ENCODE data around the gene TDRD7.

TDRD7 gene

DNA sequence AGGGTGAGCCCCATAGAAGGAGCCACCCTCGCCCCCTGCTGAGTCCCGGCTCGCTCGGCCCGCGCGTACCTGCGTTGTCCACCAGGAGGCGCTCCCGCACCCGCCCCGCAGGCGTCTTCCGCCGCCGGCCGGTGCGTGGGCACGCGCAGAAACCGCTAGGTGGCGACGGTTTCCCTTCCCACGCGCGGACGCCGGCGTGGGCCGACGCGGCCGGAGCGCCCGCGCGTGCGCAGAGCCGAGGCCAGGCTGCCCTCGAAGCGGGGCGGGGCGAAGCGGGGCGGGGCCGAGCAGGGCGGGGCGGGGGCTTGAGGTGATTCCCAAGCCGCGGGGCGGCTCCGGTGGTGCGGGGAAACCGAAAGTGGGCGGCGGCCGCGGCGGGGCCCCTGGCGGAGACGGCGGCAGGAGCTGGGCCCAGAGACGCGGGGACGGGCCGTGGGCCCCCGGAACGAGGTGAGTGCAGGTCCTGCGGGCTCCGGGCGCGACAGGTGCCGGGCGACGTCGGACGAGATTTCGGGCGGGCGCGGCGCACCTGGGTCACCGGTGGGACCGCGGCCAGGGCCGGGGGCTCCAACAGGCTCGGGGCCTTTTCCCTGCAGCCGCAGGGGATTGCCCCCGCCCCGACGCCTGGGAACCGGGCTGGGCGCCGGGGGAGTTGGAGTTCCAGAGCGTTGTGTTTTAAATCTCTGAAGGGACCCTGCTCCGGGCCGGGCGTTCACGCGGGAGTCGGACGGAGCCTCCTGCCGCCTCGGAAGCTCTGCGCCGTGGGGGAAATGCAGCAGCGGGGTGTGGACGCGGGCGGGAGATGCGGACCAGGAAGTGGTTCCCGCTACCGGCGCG lies at the start of gene TDRD7:
TSS of gene TDRD7 (plus strand) at position 308 of the 837 bp plus-strand sequence. CDS start 16,370 bp downstream, outside the sequence.
- FAIRE-seq = no peak

DNA sequence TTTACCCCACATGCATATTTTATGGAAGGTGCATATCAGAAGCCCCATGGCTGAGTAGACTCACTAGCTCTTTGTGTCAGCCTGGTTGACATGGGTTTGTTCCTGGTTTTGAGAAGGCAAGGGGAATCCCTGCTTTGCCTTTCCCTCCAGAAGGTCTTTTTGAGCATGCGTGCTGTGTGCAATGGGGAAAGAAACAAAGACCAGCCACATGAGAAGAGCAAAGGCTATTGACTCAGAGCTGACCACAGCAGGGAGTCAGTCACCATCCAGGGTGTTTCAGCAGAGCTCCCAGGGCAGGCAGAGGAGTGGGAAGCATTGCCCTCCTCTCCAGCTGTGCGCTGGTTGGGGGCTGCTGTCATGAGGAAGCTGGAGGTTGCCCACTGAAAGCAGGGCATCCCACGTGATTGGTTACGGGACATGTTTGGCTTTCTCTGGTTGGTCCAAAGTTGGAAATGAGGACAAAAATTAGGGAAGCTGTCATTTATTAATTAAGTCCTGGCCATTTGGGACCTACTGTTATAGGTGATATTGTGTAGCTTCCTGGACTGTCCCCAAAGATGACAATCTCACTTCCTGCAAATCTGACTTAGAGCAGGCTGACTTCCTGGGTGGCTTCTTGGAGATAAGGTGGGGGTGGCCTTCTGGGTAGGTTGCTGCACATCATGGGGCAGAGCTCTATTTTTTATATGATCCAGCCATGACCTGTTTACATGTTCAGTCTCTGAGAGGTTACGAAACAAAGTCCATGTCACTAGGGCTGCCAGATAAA lies 48.9 kb upstream of the TDRD7 start:
- FAIRE-seq = no peak

DNA sequence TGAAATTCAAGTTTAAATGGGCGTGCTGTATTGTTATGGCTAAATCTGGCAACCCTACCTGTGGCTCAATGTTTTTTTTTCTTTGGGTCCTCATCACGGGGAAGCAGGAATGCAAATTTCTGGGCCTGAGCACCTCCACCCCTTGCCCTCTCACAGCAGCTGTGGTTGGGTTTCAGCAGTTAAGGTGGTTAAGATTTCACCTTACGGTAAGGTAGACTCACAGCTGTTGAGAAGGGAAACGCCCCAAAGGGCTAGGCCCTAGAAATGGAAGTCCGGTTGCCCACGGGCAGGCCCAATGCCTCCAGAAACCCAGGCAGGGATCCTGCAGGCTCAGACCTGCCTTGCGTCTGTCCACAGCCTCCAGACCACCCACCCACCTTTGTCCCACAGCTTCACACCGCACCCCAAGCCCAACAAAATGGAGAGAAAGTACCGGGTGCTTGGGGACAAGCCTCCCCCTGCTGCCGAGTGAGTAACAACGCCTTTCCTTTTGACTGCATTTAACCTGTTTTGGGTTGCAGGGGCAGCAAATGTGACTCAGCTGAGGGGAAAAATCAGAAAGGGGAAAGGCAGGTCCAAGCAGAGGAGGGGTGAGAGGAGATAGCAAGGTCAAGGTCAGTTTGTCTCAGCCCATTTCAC lies 48.1 kb upstream of the TDRD7 start:
- no peak for FAIRE-seq

DNA sequence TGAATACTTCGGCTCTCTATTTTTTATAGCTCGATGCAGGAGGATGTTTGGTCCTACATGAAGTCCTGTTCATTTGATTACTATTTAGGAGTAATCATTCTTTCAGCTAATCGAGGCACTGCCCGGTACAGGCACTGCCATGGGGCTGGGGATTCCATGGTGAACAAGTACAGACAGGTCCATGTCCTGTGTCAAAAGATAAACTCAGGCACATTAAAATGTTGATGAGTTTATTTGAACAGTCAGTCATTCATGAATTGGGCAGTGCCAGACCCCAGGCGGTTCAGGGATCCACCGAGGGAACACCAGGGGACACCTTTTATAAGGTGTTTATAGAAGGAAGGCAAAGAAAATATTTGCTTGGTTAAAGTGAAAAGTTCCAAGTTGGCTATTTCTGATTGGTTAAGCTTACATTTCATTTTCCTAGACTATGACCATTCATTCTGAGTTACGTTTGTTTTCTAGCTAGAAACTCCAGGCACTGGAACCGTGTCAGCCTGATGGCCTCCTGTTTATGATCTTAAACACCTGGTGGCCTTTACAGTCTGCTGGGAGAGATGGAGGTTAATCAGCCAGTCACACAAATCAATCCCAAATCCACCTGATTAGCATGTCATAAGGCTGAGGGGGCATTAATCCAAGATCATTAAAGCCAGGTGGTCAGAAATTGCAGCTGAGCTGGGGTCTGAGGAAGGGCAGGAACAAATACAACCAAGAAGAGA lies 47.0 kb upstream of the TDRD7 start:
- FAIRE-seq = no peak

- no peak for FAIRE-seq
Observed at GRCh38 chr9:97365634-97366033, 46.3 kb upstream of the TDRD7 start.

- FAIRE-seq = no peak
Observed at GRCh38 chr9:97366476-97366875, 45.4 kb upstream of the TDRD7 start.

GRCh38 chr9:97366889-97367288 lies 45.0 kb upstream of the TDRD7 start:
- FAIRE-seq = no peak

DNA sequence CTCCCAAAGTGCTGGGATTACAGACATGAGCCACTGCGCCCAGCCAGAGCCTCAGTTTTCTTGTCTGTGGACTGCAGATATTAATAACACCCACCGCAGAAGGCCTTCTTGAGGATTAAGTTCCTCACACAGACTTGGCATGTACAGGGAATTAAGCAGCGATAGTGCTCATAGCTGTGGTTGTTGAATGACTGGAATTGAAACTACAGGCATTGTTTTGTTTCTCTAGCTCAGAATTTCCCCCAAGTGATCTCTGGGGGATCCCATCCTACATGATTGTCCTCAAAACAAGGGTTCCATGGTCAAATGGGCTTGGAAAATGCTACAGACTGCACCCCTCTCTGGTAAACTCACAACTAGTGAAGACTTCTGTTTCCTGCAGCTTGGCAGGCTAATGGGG lies 44.2 kb upstream of the TDRD7 start:
- no peak for FAIRE-seq

GRCh38 chr9:97368964-97369363 lies 42.9 kb upstream of the TDRD7 start:
- FAIRE-seq = no peak

DNA sequence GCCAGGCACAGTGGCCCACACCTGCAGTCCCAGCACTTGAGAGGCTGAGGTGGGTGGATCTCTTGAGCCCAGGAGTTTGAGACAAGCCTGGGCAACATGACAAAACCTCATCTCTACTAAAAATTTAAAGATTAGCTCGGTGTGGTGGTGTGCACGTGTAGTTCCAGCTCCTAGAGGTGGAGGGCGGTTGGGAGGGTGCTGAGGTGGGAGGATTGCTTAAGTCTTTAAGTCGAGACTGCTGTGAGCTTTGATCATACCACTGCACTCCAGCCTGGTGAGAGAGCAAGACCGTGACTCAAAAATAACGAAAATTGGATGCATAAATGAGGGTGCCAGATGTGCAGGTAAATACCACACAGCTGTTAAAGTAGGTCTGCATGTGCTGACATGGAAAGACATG lies 39.3 kb upstream of the TDRD7 start:
- FAIRE-seq = no peak

GRCh38 chr9:97373331-97373730 lies 38.6 kb upstream of the TDRD7 start:
- no peak for FAIRE-seq

- FAIRE-seq = no peak
Observed at GRCh38 chr9:97374811-97375210, 37.1 kb upstream of the TDRD7 start.

DNA sequence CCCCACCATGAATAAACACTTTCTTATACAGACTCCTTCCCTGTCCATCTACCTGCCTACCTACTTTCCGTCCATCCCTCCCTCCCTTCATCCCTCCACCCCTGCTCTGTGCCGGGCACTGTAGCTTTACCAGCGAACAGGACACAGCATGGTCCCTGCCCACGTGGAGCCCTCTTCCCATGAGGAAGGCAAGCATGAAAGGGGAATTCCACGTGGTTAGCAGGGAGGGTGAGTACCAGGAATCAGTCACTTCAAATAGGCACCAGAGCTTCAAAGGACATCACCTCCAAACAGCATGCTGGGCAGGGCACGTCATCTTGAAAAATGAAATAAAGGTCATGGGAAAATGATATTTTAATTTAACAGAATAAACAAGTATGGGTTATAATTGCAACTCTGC lies 35.0 kb upstream of the TDRD7 start:
- no peak for FAIRE-seq

DNA sequence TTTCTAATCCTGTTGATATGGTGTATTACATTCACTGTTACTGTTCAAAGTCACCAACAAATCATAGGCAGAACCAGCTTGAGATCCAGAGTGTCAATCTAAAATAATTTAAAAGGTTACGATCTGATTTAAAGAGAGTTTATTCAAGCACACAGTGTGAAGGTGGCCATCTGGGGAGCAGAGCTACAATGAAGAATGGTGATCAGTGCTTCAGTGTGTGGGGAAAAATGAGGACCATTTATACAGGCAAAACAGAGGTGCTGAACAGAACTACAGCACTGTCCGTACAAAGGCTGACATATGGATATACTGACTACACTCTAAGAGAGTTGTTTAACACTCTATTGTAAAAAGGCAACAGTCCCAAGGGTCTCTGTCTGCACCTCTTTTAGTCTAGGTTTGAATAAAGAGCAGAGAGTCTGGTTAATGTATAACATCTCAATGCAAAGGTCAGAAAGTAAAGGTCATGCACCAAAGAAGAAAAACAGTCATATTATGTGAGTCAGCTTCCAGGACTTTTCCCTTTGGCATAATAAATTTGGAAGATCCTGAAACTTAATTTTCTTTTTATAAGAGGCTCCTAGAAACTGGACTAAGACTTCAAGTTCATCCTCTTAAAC lies 29.7 kb upstream of the TDRD7 start:
- no peak for FAIRE-seq

GRCh38 chr9:97384406-97385262 lies 27.3 kb upstream of the TDRD7 start:
- no peak for FAIRE-seq

GRCh38 chr9:97385626-97386264 lies 26.2 kb upstream of the TDRD7 start:
- FAIRE-seq = no peak

GRCh38 chr9:97386265-97386633 lies 25.6 kb upstream of the TDRD7 start:
- no peak for FAIRE-seq

- FAIRE-seq = no peak
Observed at GRCh38 chr9:97386733-97387503, 25.0 kb upstream of the TDRD7 start.

DNA sequence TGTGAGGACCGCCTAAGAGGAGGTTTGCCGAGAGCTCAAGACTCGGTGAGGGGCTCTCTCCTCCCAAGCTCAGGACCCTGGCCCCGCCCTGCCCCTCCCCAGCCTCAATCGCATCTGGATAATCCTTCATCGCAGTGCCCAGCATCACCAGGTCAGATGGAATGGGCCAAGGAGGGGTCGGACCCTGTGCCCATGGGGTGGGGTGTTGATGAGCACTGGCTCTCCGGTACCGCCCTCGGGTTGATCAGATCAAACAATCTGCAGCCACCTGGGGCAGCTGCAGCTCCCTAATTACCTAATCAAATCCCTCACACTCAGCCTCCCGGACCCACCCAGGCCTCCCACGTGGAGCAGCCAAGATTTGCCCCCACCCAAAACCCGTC lies 24.4 kb upstream of the TDRD7 start:
- no peak for FAIRE-seq
